ENCODE data around the gene ATAT1.

DNA sequence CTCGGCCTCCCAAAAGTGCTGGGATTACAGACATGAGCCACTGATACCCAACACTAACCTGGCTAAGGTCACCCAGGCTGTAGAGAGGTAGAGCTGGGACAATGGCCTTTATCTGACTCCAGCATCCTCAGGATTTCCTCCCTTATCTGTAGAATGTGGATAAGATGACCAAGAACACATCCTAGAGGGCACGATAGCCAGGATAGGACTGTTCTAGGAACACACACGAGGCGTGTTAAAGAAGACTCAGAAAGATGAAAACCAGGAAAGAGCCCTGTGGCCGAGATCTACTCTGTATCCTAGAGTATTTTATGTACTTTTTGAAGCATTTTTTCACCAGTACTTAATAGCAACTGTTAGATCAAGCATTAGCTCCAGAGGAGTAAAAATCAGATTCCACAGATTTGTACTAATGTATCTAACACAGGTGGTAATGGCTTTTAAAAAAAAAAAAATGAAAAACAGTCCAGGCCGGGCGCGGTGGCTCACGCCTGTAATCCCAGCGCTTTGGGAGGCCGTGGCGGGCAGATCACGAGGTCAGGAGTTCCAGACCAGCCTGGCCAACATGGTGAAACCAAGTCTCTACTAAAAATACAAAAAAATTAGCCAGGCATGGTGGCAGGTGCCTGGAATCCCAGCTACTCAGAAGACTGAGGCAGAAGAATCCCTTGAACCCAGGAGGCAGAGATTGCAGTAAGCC, 26.9 kb upstream of the ATAT1 start:
- no peak for TF ChIP-seq EP300 (IDR thresholded peaks at IDR 0.05)
- no peak for TF ChIP-seq POLR2AphosphoS5 (IDR thresholded peaks at IDR 0.05)

Measured in stomach (tissue), 4 donors.